Measurements from ENCODE around the gene RSU1. TPM values are rescaled to one million over a fixed set of nuclear protein-coding genes. Genes with fewer than 3 reads are reported as not detected.

The RSU1 gene
- polyA plus RNA-seq, 2 of the 4 experiments (the other 2 are of a cell fraction) = 99.3 to 114 TPM

GRCh38 chr10:16586358-16587138 lies 230.7 kb downstream of the RSU1 start:
- Histone ChIP-seq H3K4me3 (no peak overlapping the region), H3K4me2 (no peak overlapping the region), H3K9me3 (no peaks in the 10 kb centered on the region), H3K27ac (no peak overlapping the region), H3K4me1 (no peaks in the 10 kb centered on the region)
- FAIRE-seq = no peak
- ChIA-PET POLR2A (no interaction called here), CTCF (no interaction called here)
- no peak for TF ChIP-seq MYC (IDR thresholded peaks at IDR 0.05; ENCODE audit: borderline replicate concordance, low read length)
- no peak for TF ChIP-seq BHLHE40 (IDR thresholded peaks at IDR 0.05; ENCODE audit: low read depth, low read length)
- TF ChIP-seq SMC3 (IDR thresholded peaks at IDR 0.05) = no peak
- no peak for TF ChIP-seq CBX8 (IDR thresholded peaks at IDR 0.05)
- no peak for TF ChIP-seq ZSCAN20 (CRISPR knock-in tag; IDR thresholded peaks at IDR 0.05)
- TF ChIP-seq ELK1 (IDR thresholded peaks at IDR 0.05; ENCODE audit: low read depth, low read length) = no peak
- no peak for TF ChIP-seq RARB (CRISPR knock-in tag; IDR thresholded peaks at IDR 0.05)
- no peak for TF ChIP-seq JUNB (IDR thresholded peaks at IDR 0.05)
- no peak for TF ChIP-seq USF2 (IDR thresholded peaks at IDR 0.05)
- no peak for TF ChIP-seq REST (IDR thresholded peaks at IDR 0.05)
- no peak for TF ChIP-seq ATOH8 (CRISPR knock-in tag; IDR thresholded peaks at IDR 0.05; ENCODE audit: low read depth)
- no peak for TF ChIP-seq NPAS2 (CRISPR knock-in tag; IDR thresholded peaks at IDR 0.05; ENCODE audit: borderline replicate concordance)
- no peak for TF ChIP-seq HES2 (IDR thresholded peaks at IDR 0.05)
- TF ChIP-seq PHF8 (IDR thresholded peaks at IDR 0.05; ENCODE audit: borderline replicate concordance, low read depth) = no peak
- no peak for TF ChIP-seq RAD21 (conservative IDR thresholded peaks at IDR 0.05 in 1 of 2, IDR thresholded peaks at IDR 0.05 in 1 of 2)
- no peak for TF ChIP-seq CHD4 (IDR thresholded peaks at IDR 0.05; ENCODE audit: borderline replicate concordance)
- no peak for TF ChIP-seq TFCP2L1 (CRISPR knock-in tag; IDR thresholded peaks at IDR 0.05)
- no peak for TF ChIP-seq RCOR1 (IDR thresholded peaks at IDR 0.05; ENCODE audit: low read depth, low read length)
- TF ChIP-seq HOXA7 (CRISPR knock-in tag; IDR thresholded peaks at IDR 0.05) = no peak
- TF ChIP-seq HDAC2 (IDR thresholded peaks at IDR 0.05) = no peak
- no peak for ATAC-seq
- WGBS (ENCODE audit: missing lambda C conversion rate) = 79% methylated on average over 7 of the region's 7 CpGs
- no peak for DNase-seq (ENCODE audit: low read depth in 1 of 2, low spot score in 1 of 2)

All from A549 (cell line).